HEK293 (cell line): ENCODE results near the gene KCNE4.

Experiments used
- CTCF ChIA-PET: fragments of 350-600 bp; formaldehyde crosslinking; extraction: SDS; loops from one replicate; lab custom pipeline; 2021; ENCODE audit warnings: antibody characterized with exemption; lab: Yijun Ruan, JAX
- POLR2A ChIA-PET: fragments of 300-600 bp; formaldehyde crosslinking; extraction: SDS; loops from one replicate; lab custom pipeline; 2020; ENCODE audit warnings: antibody characterized with exemption, inconsistent platforms; lab: Yijun Ruan, JAX
- H3K27ac ChIP-seq: fragments of 200-500 bp; sonication (Bioruptor generic); 2 replicates; pipeline ENCODE4 v1.5.1; 2014; ENCODE audit warnings: low read depth, low read length, control low read depth, inconsistent platforms; ENCODE audit errors: extremely low read depth
- H3K36me3 ChIP-seq, 2 experiments: fragments of 200-500 bp in 1 of 2; sonication (Bioruptor generic) in 1 of 2; 1 replicate in 1 of 2; 2 replicates in 1 of 2; pipeline ENCODE4 v1.5.1; 2014 to 2017; ENCODE audit warnings: inconsistent platforms in 2 of 2, low read length in 2 of 2; ENCODE audit not compliant: control insufficient read depth in 2 of 2, insufficient read depth in 1 of 2
- H3K4me1 ChIP-seq: fragments of 200-500 bp; sonication (Bioruptor generic); 2 replicates; pipeline ENCODE4 v1.5.1; 2014; ENCODE audit warnings: mild to moderate bottlenecking, low read length, inconsistent platforms; ENCODE audit not compliant: control insufficient read depth, insufficient read depth
- H3K4me3 ChIP-seq: 2 replicates; pipeline ENCODE4 v1.5.1; 2011; ENCODE audit warnings: low read depth, mild to moderate bottlenecking, control low read depth, low read length, moderate library complexity
- H3K9me3 ChIP-seq: fragments of 200-500 bp; sonication (Bioruptor generic); 2 replicates; pipeline ENCODE4 v1.5.1; 2014; ENCODE audit warnings: low read depth, low read length, inconsistent platforms; ENCODE audit not compliant: control insufficient read depth, insufficient read depth
- GLI2 ChIP-seq: fragments of 450-650 bp; formaldehyde crosslinking; IDR thresholded peaks from 2 replicates; pipeline ENCODE4; 2017; ENCODE audit warnings: missing biosample characterization, missing genetic modification characterization, low read depth, borderline replicate concordance
- GLIS2 ChIP-seq: fragments of 450-650 bp; formaldehyde crosslinking; IDR thresholded peaks from 2 replicates; pipeline ENCODE4 v1.5.1; 2016; ENCODE audit warnings: missing biosample characterization, missing genetic modification characterization
- KLF7 ChIP-seq: fragments of 450-650 bp; formaldehyde crosslinking; IDR thresholded peaks from 2 replicates; pipeline ENCODE4 v1.5.1; 2016; ENCODE audit warnings: missing biosample characterization, missing genetic modification characterization, borderline replicate concordance
- MEIS1 ChIP-seq: sonication (generic); formaldehyde crosslinking; IDR thresholded peaks from 2 replicates; pipeline ENCODE4 v1.8.1; 2022; ENCODE audit warnings: missing genetic modification reagents, mild to moderate bottlenecking, borderline replicate concordance
- SCRT1 ChIP-seq: fragments of 450-650 bp; formaldehyde crosslinking; IDR thresholded peaks from 2 replicates; pipeline ENCODE4 v1.5.1; 2016; ENCODE audit warnings: missing biosample characterization, missing genetic modification characterization, borderline replicate concordance
- WT1 ChIP-seq: fragments of 450-650 bp; formaldehyde crosslinking; IDR thresholded peaks from 2 replicates; pipeline ENCODE4 v1.5.1; 2016; ENCODE audit warnings: missing biosample characterization, missing genetic modification characterization
- ZBTB21 ChIP-seq: fragments of 450-650 bp; formaldehyde crosslinking; IDR thresholded peaks from 2 replicates; pipeline ENCODE4 v1.5.1; 2017; ENCODE audit warnings: missing biosample characterization, missing genetic modification characterization
- ZBTB8A ChIP-seq: fragments of 450-650 bp; formaldehyde crosslinking; IDR thresholded peaks from 2 replicates; pipeline ENCODE4 v1.5.1; 2016; ENCODE audit warnings: missing biosample characterization, missing genetic modification characterization
- ZNF274 ChIP-seq, 2 experiments: fragments of 200-500 bp in 1 of 2; fragments of 450-650 bp in 1 of 2; sonication (Bioruptor generic) in 1 of 2; formaldehyde crosslinking in 1 of 2; IDR thresholded peaks; 2 replicates each; pipeline versions ENCODE4 v1.5.1 to v1.6.1; 2014 to 2016; ENCODE audit warnings: borderline replicate concordance in 1 of 2, inconsistent platforms in 1 of 2, low read length in 1 of 2, missing biosample characterization in 1 of 2, missing genetic modification characterization in 1 of 2
- ZNF404 ChIP-seq: fragments of 450-650 bp; formaldehyde crosslinking; IDR thresholded peaks from 2 replicates; pipeline ENCODE4 v1.5.1; 2017; ENCODE audit warnings: missing biosample characterization, missing genetic modification characterization
- ZNF514 ChIP-seq: fragments of 450-650 bp; formaldehyde crosslinking; IDR thresholded peaks from 2 replicates; pipeline ENCODE4 v1.5.1; 2016; ENCODE audit warnings: missing biosample characterization, missing genetic modification characterization
- ZNF571 ChIP-seq: fragments of 450-650 bp; formaldehyde crosslinking; IDR thresholded peaks from 2 replicates; pipeline ENCODE4 v1.5.0; 2017; ENCODE audit warnings: missing biosample characterization, missing genetic modification characterization
- ZNF596 ChIP-seq: fragments of 450-650 bp; IDR thresholded peaks from 2 replicates; pipeline ENCODE4 v1.5.0; 2018; ENCODE audit warnings: missing biosample characterization, mild to moderate bottlenecking, missing genetic modification characterization, moderate library complexity
- ZNF624 ChIP-seq: fragments of 450-650 bp; formaldehyde crosslinking; IDR thresholded peaks from 2 replicates; pipeline ENCODE4 v1.5.1; 2017; ENCODE audit warnings: missing biosample characterization, missing genetic modification characterization
- ZSCAN30 ChIP-seq: fragments of 450-650 bp; IDR thresholded peaks from 2 replicates; pipeline ENCODE4 v1.5.1; 2018; ENCODE audit warnings: missing biosample characterization, mild to moderate bottlenecking, missing genetic modification characterization, moderate library complexity
- TF ChIP-seq, protein P1 (sequence below): fragments of 450-650 bp; formaldehyde crosslinking; IDR thresholded peaks from 2 replicates; pipeline ENCODE4 v1.5.1; 2016; ENCODE audit warnings: missing biosample characterization, missing genetic modification characterization
- TF ChIP-seq, protein P2 (sequence below): fragments of 450-650 bp; formaldehyde crosslinking; conservative IDR thresholded peaks from 2 replicates; pipeline ENCODE4 v1.5.1; 2016; ENCODE audit warnings: low read depth, missing biosample characterization, missing genetic modification characterization
- TF ChIP-seq, protein P3 (sequence below): fragments of 450-650 bp; formaldehyde crosslinking; IDR thresholded peaks from 2 replicates; pipeline ENCODE4 v1.5.1; 2016; ENCODE audit warnings: missing biosample characterization, missing genetic modification characterization

Gene KCNE4

DNA sequence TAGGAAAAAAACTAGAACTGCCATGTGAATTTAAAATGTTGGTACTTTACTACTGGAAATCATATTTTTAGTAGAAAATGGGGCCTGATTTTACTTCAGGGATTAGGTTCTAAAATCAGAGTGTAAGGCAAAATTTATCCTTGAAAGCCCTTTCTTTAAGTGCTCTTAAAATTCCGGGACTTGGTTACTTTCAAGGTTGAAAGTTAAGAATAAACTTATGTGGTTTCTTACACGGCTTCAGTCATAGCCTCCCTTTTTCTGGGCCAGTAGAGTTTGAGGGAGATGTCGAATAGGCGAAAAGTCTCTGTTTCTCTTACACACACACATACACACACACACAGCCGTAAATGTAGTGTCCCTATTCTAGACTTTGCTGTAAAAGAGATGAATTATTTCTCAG lies 13.1 kb downstream of the KCNE4 start (continued):
- no peak for TF ChIP-seq MEIS1 (CRISPR knock-in tag)
- TF ChIP-seq ZSCAN30 (tag by site-specific recombination) = no peak
- TF ChIP-seq ZNF596 (tag by site-specific recombination) = no peak
- TF ChIP-seq ZNF404 (tag by site-specific recombination) = no peak

DNA sequence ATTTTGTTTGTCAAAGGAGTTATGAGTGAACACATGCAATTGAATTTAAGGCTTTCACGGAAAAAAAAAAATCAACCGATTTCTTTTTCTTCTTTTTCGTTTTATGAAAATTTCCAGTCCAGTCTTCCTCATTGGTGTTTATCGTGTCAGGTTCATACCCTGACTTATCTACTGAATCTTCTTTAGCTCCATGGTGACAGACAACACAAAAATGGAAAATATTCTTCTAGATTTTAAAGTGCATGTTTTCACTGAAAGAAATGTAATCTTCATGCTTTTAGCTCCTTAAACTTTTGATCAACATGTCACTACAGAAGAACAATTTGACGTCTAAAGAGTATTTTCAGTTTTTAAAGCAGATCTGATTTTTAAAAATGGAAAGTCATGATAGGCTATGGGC lies 14.7 kb downstream of the KCNE4 start:
- CTCF ChIA-PET = interaction anchor here (1.0 to 1.7 kb wide), 2 partner anchors 95 kb away, joined by 5 read pairs; no protein-coding TSS in a partner anchor
- TF ChIP-seq, protein P1, sequence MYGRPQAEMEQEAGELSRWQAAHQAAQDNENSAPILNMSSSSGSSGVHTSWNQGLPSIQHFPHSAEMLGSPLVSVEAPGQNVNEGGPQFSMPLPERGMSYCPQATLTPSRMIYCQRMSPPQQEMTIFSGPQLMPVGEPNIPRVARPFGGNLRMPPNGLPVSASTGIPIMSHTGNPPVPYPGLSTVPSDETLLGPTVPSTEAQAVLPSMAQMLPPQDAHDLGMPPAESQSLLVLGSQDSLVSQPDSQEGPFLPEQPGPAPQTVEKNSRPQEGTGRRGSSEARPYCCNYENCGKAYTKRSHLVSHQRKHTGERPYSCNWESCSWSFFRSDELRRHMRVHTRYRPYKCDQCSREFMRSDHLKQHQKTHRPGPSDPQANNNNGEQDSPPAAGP (tag by site-specific recombination) = no peak
- no peak for TF ChIP-seq ZNF514 (tag by site-specific recombination)
- TF ChIP-seq, protein P2, sequence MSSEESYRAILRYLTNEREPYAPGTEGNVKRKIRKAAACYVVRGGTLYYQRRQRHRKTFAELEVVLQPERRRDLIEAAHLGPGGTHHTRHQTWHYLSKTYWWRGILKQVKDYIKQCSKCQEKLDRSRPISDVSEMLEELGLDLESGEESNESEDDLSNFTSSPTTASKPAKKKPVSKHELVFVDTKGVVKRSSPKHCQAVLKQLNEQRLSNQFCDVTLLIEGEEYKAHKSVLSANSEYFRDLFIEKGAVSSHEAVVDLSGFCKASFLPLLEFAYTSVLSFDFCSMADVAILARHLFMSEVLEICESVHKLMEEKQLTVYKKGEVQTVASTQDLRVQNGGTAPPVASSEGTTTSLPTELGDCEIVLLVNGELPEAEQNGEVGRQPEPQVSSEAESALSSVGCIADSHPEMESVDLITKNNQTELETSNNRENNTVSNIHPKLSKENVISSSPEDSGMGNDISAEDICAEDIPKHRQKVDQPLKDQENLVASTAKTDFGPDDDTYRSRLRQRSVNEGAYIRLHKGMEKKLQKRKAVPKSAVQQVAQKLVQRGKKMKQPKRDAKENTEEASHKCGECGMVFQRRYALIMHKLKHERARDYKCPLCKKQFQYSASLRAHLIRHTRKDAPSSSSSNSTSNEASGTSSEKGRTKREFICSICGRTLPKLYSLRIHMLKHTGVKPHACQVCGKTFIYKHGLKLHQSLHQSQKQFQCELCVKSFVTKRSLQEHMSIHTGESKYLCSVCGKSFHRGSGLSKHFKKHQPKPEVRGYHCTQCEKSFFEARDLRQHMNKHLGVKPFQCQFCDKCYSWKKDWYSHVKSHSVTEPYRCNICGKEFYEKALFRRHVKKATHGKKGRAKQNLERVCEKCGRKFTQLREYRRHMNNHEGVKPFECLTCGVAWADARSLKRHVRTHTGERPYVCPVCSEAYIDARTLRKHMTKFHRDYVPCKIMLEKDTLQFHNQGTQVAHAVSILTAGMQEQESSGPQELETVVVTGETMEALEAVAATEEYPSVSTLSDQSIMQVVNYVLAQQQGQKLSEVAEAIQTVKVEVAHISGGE (tag by site-specific recombination) = no peak
- Histone ChIP-seq H3K9me3 (no peaks in the 10 kb centered on the region), H3K27ac (no peak overlapping the region), H3K36me3 (no peaks in the 10 kb centered on the region), H3K4me3 (no peak overlapping the region), H3K4me1 (0 out of 2 replicates have a peak, but pooled peaks cover 5% of the 10 kb centered on the region)
- POLR2A ChIA-PET = no interaction called here

DNA sequence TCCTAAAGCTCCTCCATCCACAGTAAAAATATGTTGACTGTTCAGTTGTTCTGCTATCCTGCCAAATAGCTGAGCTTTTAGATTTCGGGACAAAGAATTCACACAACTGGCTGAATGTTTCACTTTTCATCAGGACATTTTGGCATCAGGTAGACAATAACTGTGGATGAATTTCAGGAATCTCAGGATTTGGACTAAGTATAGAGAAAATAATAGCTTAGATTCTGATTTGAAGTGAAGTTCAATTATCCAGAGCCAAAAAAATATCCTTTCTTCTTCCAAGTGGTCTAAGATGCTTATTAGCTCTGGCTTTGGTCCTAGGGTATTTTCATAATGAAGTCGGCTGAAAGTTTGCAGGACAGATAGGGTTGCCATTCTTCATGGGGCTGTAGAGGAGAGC lies 16.1 kb downstream of the KCNE4 start:
- TF ChIP-seq GLI2 (tag by site-specific recombination) (no peak), ZBTB8A (no peak), SCRT1 (no peak), ZNF274 (IDR thresholded peaks at IDR 0.05; ENCODE audit: low read length) (no peak), ZNF274 (tag by site-specific recombination; IDR thresholded peaks at IDR 0.05; ENCODE audit: borderline replicate concordance) (no peak), ZNF514 (tag by site-specific recombination) (no peak), GLIS2 (tag by site-specific recombination) (no peak), ZBTB21 (no peak), KLF7 (tag by site-specific recombination) (no peak), WT1 (tag by site-specific recombination) (no peak), ZNF571 (no peak), ZNF624 (tag by site-specific recombination) (no peak)
- TF ChIP-seq, protein P3, sequence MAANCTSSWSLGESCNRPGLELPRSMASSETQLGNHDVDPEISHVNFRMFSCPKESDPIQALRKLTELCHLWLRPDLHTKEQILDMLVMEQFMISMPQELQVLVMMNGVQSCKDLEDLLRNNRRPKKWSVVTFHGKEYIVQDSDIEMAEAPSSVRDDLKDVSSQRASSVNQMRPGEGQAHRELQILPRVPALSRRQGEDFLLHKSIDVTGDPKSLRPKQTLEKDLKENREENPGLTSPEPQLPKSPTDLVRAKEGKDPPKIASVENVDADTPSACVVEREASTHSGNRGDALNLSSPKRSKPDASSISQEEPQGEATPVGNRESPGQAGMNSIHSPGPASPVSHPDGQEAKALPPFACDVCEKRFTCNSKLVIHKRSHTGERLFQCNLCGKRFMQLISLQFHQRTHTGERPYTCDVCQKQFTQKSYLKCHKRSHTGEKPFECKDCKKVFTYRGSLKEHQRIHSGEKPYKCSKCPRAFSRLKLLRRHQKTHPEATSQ = no peak
- Histone ChIP-seq H3K36me3 (no peaks in the 10 kb centered on the region), H3K27ac (no peak overlapping the region), H3K4me1 (0 out of 2 replicates have a peak, but pooled peaks cover 5% of the 10 kb centered on the region), H3K9me3 (no peaks in the 10 kb centered on the region), H3K4me3 (no peak overlapping the region)
- ChIA-PET POLR2A (no interaction called here), CTCF (interaction anchor here (0.6 to 1.7 kb wide), 2 partner anchors 97 to 730 kb away, joined by 4 to 5 read pairs; no protein-coding TSS in a partner anchor)
